Endothelial cell (in vitro differentiated cells): ENCODE measurements around the gene CACNA2D4. TPM values are rescaled to one million over a fixed set of nuclear protein-coding genes. Genes with fewer than 3 reads are reported as not detected.

Experiments
- DNase-seq: peaks from one replicate; pipeline ENCODE4 v3.0.0; 2021; ENCODE audit warnings: low spot score
- H3K27ac Mint-ChIP-seq: one replicate; pipeline ENCODE4 v1.8.0; 2021; ENCODE audit warnings: mixed read lengths, inconsistent platforms; ENCODE audit not compliant: unreplicated experiment
- H3K27me3 Mint-ChIP-seq: one replicate; pipeline ENCODE4 v1.8.0; 2021; ENCODE audit warnings: mild to moderate bottlenecking, moderate library complexity, mixed read lengths, inconsistent platforms; ENCODE audit not compliant: unreplicated experiment
- H3K36me3 Mint-ChIP-seq: one replicate; pipeline ENCODE4 v1.8.0; 2021; ENCODE audit warnings: mild to moderate bottlenecking, low read depth, mixed read lengths, inconsistent platforms; ENCODE audit not compliant: unreplicated experiment
- H3K4me1 Mint-ChIP-seq: one replicate; pipeline ENCODE4 v1.8.0; 2021; ENCODE audit warnings: mild to moderate bottlenecking, mixed read lengths, inconsistent platforms; ENCODE audit not compliant: unreplicated experiment
- H3K4me3 Mint-ChIP-seq: one replicate; pipeline ENCODE4 v1.8.0; 2021; ENCODE audit warnings: mild to moderate bottlenecking, mixed read lengths, inconsistent platforms; ENCODE audit not compliant: unreplicated experiment
- H3K9me3 Mint-ChIP-seq: one replicate; pipeline ENCODE4 v1.8.0; 2021; ENCODE audit warnings: mixed read lengths, inconsistent platforms; ENCODE audit not compliant: unreplicated experiment
- total RNA-seq: library from RNA; stranded (reverse); fragmentation: NEBNext Ultra II Directional; extraction: Animal tissue kit (Norgen Biotek cat#: 25700); gene quantifications from one replicate; pipeline ENCODE4 v1.2.1, GENCODE V29; 2021; ENCODE audit not compliant: unreplicated experiment
- TF ChIP-seq, protein P1 (sequence below): fragments of 200-600 bp; sonication (generic); IDR thresholded peaks from one replicate; pipeline ENCODE4 v1.5.0; 2021; ENCODE audit warnings: antibody characterized with exemption; ENCODE audit not compliant: unreplicated experiment

CACNA2D4 gene
- total RNA-seq, 1 donor from 2014 or later, result 0.28 TPM

DNA sequence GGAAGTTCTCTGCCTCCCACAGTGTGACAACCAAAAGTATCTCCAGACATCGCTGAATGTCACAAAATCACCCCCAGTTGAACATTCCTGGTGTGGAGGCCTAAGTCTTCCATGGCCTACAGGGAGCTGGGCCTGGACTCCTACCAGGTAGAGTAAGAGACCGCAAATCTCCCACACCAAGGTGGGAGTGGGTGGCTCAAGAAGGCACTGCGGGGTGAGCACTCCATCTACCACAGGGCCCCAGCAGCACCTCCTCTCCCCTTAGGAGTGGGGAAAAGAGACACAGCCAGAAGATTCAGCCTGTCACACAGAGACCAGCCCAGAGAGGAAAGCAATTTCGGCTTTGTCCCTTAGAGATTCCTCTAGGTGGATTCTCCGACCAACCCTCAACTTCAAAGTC, 72.6 kb downstream of the CACNA2D4 start:
- H3K4me1 Mint-ChIP-seq, result no peaks in the 10 kb centered on the region
- H3K27ac Mint-ChIP-seq, result no peak overlapping the region
- DNase-seq, result no peak
- no peaks in the 10 kb centered on the region for H3K36me3 Mint-ChIP-seq
- H3K27me3 Mint-ChIP-seq, result peaks cover 2% of the 10 kb centered on the region
- TF ChIP-seq, protein P1, sequence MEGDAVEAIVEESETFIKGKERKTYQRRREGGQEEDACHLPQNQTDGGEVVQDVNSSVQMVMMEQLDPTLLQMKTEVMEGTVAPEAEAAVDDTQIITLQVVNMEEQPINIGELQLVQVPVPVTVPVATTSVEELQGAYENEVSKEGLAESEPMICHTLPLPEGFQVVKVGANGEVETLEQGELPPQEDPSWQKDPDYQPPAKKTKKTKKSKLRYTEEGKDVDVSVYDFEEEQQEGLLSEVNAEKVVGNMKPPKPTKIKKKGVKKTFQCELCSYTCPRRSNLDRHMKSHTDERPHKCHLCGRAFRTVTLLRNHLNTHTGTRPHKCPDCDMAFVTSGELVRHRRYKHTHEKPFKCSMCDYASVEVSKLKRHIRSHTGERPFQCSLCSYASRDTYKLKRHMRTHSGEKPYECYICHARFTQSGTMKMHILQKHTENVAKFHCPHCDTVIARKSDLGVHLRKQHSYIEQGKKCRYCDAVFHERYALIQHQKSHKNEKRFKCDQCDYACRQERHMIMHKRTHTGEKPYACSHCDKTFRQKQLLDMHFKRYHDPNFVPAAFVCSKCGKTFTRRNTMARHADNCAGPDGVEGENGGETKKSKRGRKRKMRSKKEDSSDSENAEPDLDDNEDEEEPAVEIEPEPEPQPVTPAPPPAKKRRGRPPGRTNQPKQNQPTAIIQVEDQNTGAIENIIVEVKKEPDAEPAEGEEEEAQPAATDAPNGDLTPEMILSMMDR, result no peak
- H3K4me3 Mint-ChIP-seq, result no peak overlapping the region
- H3K9me3 Mint-ChIP-seq, result no peaks in the 10 kb centered on the region

DNA sequence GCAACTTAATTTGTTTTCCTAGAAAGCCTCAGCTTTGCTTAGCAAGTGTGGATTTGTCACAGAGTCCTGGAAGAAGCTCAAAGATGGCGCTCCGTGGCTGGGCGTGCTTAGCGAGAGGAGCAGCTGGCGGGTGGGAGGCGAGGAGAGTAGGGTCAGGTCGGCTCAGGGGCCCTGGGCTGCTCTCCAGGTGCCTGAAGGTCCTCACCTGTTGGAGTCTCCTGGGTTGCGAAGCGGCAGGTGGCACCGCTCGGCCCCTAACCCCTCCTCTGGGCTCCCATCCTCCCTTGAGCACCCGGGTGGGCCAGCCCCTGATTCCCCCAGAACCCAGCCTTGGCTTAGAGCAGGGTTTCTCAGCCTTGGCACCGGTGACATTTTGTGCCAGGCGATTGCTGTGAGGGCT, 73.0 kb downstream of the CACNA2D4 start:
- Mint-ChIP-seq H3K36me3 (no peaks in the 10 kb centered on the region), H3K27me3 (peaks cover 3% of the 10 kb centered on the region), H3K4me1 (no peaks in the 10 kb centered on the region), H3K27ac (no peak overlapping the region), H3K9me3 (no peaks in the 10 kb centered on the region), H3K4me3 (no peak overlapping the region)
- TF ChIP-seq, protein P1, result no peak
- no peak for DNase-seq

DNA sequence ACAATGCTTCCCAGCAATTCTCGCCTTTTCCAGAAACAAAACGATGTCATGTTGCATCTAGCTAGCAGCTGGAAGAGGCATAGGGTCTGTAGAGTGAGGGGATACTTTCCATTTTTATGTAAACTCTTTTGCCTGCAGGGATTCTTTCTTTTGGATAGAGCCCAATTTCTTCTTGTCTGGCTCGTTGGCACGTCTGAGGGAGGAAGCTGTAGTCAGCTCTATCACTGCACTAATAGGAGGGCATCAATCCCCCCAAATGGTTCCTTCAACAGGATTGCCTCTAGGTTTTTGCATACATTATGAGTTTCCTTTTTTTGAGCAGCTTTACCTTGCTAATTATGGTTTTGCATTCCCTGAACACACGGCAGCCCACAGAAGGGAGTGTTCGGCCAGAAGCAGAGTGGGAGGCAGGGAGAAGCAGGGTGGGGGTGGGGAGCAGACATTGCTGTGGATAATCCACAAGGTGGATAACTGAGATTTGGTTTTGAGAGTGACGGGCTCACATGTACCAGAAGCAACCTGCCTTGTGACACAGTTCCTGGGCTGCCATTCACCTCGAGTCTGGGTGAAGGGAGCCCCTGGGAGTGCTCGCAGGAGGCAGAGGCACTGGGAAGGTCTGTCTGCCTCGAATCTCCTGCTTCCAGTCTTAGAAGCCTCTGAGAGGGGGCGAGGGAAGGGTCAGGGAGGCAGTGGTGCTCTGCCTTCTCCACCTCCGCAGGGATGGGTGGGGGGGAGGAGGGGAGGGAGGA, 73.6 kb downstream of the CACNA2D4 start:
- no peak overlapping the region for H3K4me3 Mint-ChIP-seq
- TF ChIP-seq, protein P1, result no peak
- H3K4me1 Mint-ChIP-seq, result no peaks in the 10 kb centered on the region
- no peaks in the 10 kb centered on the region for H3K36me3 Mint-ChIP-seq
- DNase-seq, result no peak
- no peaks in the 10 kb centered on the region for H3K9me3 Mint-ChIP-seq
- H3K27me3 Mint-ChIP-seq, result peaks cover 3% of the 10 kb centered on the region
- H3K27ac Mint-ChIP-seq, result no peak overlapping the region

DNA sequence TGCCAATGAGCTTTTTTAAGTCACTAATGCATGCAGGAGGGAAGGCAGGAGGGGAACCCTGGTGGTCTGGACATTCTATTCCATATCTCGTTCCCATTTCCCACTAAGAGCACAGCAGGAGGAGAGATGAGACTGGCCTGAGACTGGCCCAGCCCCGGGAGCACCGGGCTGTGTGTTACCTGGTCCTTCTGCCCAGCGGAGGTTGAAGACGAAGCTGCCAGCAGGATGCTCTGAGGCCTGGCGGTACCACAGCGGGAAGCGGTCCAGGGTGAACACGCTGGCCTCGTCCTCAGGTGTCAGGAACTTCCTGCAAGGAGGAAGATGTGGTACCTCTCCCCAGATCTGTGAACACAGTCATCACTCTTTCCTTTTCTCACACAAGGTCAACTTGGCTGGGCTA, 74.2 kb downstream of the CACNA2D4 start:
- peaks cover 3% of the 10 kb centered on the region for H3K27me3 Mint-ChIP-seq
- H3K27ac Mint-ChIP-seq, result no peak overlapping the region
- no peaks in the 10 kb centered on the region for H3K9me3 Mint-ChIP-seq
- no peaks in the 10 kb centered on the region for H3K36me3 Mint-ChIP-seq
- no peak overlapping the region for H3K4me3 Mint-ChIP-seq
- H3K4me1 Mint-ChIP-seq, result no peaks in the 10 kb centered on the region
- DNase-seq, result no peak
- TF ChIP-seq, protein P1, result no peak

DNA sequence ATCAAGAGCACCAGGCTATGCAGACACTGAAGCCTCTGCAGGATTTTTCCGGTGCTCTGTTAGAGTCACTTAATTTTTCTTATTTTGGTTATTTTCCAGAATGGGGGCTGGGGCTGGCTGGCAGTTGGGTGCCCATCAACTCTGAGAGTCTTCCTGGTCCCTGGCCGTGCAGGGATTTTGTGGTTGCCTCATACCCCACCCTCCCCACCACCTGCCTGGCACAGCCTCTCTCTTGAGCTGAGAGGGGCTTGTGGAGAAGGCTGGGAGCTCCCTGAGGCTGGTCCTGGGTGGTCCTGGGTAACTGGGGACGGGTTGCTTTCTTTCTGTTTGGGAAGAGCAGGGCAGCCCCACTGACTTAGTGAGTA, 74.8 kb downstream of the CACNA2D4 start:
- Mint-ChIP-seq H3K27ac (no peak overlapping the region), H3K36me3 (no peaks in the 10 kb centered on the region), H3K4me1 (no peaks in the 10 kb centered on the region), H3K27me3 (peaks cover 3% of the 10 kb centered on the region), H3K4me3 (no peak overlapping the region), H3K9me3 (no peaks in the 10 kb centered on the region)
- no peak for DNase-seq
- TF ChIP-seq, protein P1, result no peak
